Subcutaneous adipose tissue (tissue), 4 donors: ENCODE results near the gene LLGL2. TPM values are rescaled to one million over a fixed set of nuclear protein-coding genes. Genes with fewer than 3 reads are reported as not detected.

Source experiments
- CTCF ChIP-seq: fragments of 450-650 bp; IDR thresholded peaks from one replicate; pipeline ENCODE4 v1.5.1; 2016; ENCODE audit warnings: low read depth, mild to moderate bottlenecking, control low read depth, antibody characterized with exemption, moderate library complexity
- total RNA-seq, 4 donors: library from RNA; depleted of rRNA; stranded (reverse); fragments of >200 nt; gene quantifications; one replicate each; pipeline ENCODE4 v1.1.0, GENCODE V29; 2016

The LLGL2 gene
- total RNA-seq, 4 donors from 2014 or later: 2.0 to 7.3 (median 3.5) TPM

GRCh38 chr17:75504347-75505151 lies 20.9 kb upstream of the LLGL2 start:
- no peak for TF ChIP-seq CTCF

- no peak for TF ChIP-seq CTCF
Observed at GRCh38 chr17:75505152-75505409, 20.4 kb upstream of the LLGL2 start.

GRCh38 chr17:75505640-75506039 lies 19.9 kb upstream of the LLGL2 start:
- TF ChIP-seq CTCF: no peak

- TF ChIP-seq CTCF: no peak
Observed at GRCh38 chr17:75506134-75506533, 19.4 kb upstream of the LLGL2 start.

- no peak for TF ChIP-seq CTCF
Observed at GRCh38 chr17:75506888-75507287, 18.6 kb upstream of the LLGL2 start.

- TF ChIP-seq CTCF: no peak
Observed at GRCh38 chr17:75507733-75508719, 17.5 kb upstream of the LLGL2 start.

- TF ChIP-seq CTCF: no peak
Observed at GRCh38 chr17:75508931-75509361, 16.6 kb upstream of the LLGL2 start.
